MM.1S (cell line): ENCODE data around the gene C17orf75.

Experiments
- DNase-seq: peaks from one replicate; pipeline ENCODE4 v3.0.0-alpha.2; 2015
- H2AFZ ChIP-seq: fragments of 300-600 bp; sonication (generic); 2 replicates; pipeline ENCODE4 v1.6.0; 2016; ENCODE audit warnings: antibody characterized with exemption, low read length
- H3F3A ChIP-seq: fragments of 300-600 bp; sonication (generic); 2 replicates; pipeline ENCODE4 v1.6.1; 2016; ENCODE audit warnings: mild to moderate bottlenecking, antibody characterized with exemption, low read length, moderate library complexity, mixed read lengths; ENCODE audit not compliant: insufficient read depth
- H3K27ac ChIP-seq: fragments of 300-600 bp; sonication (generic); 2 replicates; pipeline ENCODE4 v1.5.1; 2016; ENCODE audit warnings: mild to moderate bottlenecking, low read length
- H3K27me3 ChIP-seq: fragments of 300-600 bp; sonication (generic); replicated peaks from 2 replicates; pipeline ENCODE4 v1.6.0; 2016; ENCODE audit warnings: low read length; ENCODE audit not compliant: insufficient read depth
- H3K36me3 ChIP-seq: fragments of 300-600 bp; sonication (generic); replicated peaks from 2 replicates; pipeline ENCODE4 v1.6.1; 2016; ENCODE audit warnings: mild to moderate bottlenecking, low read length, mixed read lengths; ENCODE audit not compliant: insufficient read depth
- H3K4me1 ChIP-seq: fragments of 300-600 bp; sonication (generic); 2 replicates; pipeline ENCODE4 v1.6.1; 2016; ENCODE audit warnings: low read length, mixed read lengths
- H3K4me2 ChIP-seq: fragments of 300-600 bp; sonication (generic); 2 replicates; pipeline ENCODE4 v1.6.0; 2016; ENCODE audit warnings: low read depth, low read length
- H3K4me3 ChIP-seq: fragments of 300-600 bp; sonication (generic); 2 replicates; pipeline ENCODE4 v1.5.1; 2016; ENCODE audit warnings: low read length, mixed read lengths
- H3K79me2 ChIP-seq: fragments of 300-600 bp; sonication (generic); 2 replicates; pipeline ENCODE4 v1.6.1; 2016; ENCODE audit warnings: mixed run types, low read length, mixed read lengths
- H3K9ac ChIP-seq: fragments of 300-600 bp; sonication (generic); 2 replicates; pipeline ENCODE4 v1.6.1; 2016; ENCODE audit warnings: low read length, mixed read lengths
- H3K9me2 ChIP-seq: fragments of 300-600 bp; sonication (generic); replicated peaks from 2 replicates; pipeline ENCODE4 v1.6.1; 2016; ENCODE audit warnings: mild to moderate bottlenecking, low read length, mixed read lengths; ENCODE audit not compliant: insufficient read depth
- H3K9me3 ChIP-seq: fragments of 300-600 bp; sonication (generic); replicated peaks from 2 replicates; pipeline ENCODE4 v1.6.1; 2016; ENCODE audit warnings: mild to moderate bottlenecking, low read length, mixed read lengths; ENCODE audit not compliant: insufficient read depth
- H4K20me1 ChIP-seq: fragments of 300-600 bp; sonication (generic); 2 replicates; pipeline ENCODE4 v1.6.1; 2016; ENCODE audit warnings: mild to moderate bottlenecking, low read length, moderate library complexity, mixed read lengths; ENCODE audit not compliant: insufficient read depth
- CTCF ChIP-seq: fragments of 300-600 bp; sonication (generic); IDR thresholded peaks from 2 replicates; pipeline ENCODE4 v1.5.1; 2016; ENCODE audit warnings: antibody characterized with exemption, low read length, mixed read lengths
- EZH2 ChIP-seq: fragments of 300-600 bp; sonication (generic); optimal IDR thresholded peaks from 2 replicates; pipeline ENCODE3; 2017; ENCODE audit warnings: low read depth, mild to moderate bottlenecking, antibody characterized with exemption, low read length, mixed read lengths
- EZH2phosphoT487 ChIP-seq: fragments of 300-600 bp; sonication (generic); IDR thresholded peaks from 2 replicates; pipeline ENCODE4 v1.6.1; 2018; ENCODE audit warnings: antibody characterized with exemption, low read length

The C17orf75 gene

DNA sequence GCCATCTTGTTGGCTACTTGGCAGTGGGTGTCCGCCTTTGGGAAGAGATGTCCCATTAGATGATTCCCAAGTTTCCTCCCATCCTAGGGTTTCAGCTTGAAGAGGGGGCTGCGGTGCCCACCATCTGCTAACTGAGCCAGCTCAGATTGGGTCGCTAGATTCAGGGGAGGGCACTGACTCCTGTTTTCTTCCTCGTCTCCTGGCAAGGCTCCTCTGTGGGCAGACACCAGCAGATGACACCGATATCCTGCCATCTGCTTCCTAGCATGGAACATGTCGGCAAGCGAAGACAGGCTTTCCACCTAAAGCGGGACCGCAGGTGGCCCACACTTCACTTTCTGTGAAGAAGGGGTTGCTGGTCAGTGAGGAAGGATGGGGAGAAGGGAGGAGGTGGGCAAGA lies 27.3 kb downstream of the C17orf75 start:
- Histone ChIP-seq H3K9ac (no peak overlapping the region), H3F3A (no peaks in the 10 kb centered on the region), H3K27me3 (no peaks in the 10 kb centered on the region), H3K9me2 (no peaks in the 10 kb centered on the region), H2AFZ (no peak overlapping the region), H3K4me3 (no peak overlapping the region), H3K4me1 (0 out of 2 replicates have a peak, but pooled peaks cover 4% of the 10 kb centered on the region), H4K20me1 (no peaks in the 10 kb centered on the region), H3K79me2 (no peaks in the 10 kb centered on the region), H3K9me3 (no peaks in the 10 kb centered on the region), H3K36me3 (no peaks in the 10 kb centered on the region), H3K27ac (no peak overlapping the region), H3K4me2 (no peak overlapping the region)
- no peak for TF ChIP-seq CTCF
- no peak for TF ChIP-seq EZH2phosphoT487
- TF ChIP-seq EZH2, result no peak
- DNase-seq, result no peak

- TF ChIP-seq EZH2phosphoT487 (no peak), CTCF (no peak), EZH2 (no peak)
- Histone ChIP-seq H3F3A (no peaks in the 10 kb centered on the region), H2AFZ (no peak overlapping the region), H3K9me2 (no peaks in the 10 kb centered on the region), H3K9ac (no peak overlapping the region), H3K4me1 (0 out of 2 replicates have a peak, but pooled peaks cover 4% of the 10 kb centered on the region), H4K20me1 (no peaks in the 10 kb centered on the region), H3K27ac (no peak overlapping the region), H3K4me2 (no peak overlapping the region), H3K79me2 (no peaks in the 10 kb centered on the region), H3K4me3 (no peak overlapping the region), H3K9me3 (no peaks in the 10 kb centered on the region), H3K36me3 (no peaks in the 10 kb centered on the region), H3K27me3 (no peaks in the 10 kb centered on the region)
- DNase-seq, result no peak
Measured at GRCh38 chr17:32311028-32311536, 30.9 kb downstream of the C17orf75 start.

DNA sequence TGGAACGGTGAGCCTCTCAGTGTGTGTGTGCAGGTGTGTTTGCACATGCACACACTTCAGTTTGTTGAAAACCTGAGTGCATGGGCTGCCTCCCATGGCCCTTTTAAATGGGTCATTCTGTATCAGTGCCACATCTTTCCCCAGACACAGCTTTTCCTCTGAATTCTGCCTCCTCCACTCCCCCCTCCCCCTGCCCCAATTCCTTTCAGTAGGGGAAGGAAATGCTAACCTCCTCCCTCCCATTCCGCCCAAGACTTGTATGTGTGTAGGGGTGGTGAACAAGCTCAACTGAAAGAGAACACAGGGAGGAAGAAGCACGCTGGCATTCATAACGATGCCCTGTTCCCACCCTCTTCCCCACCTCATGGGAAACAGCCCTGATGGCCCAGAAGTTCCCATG lies 34.3 kb downstream of the C17orf75 start:
- Histone ChIP-seq H3F3A (no peaks in the 10 kb centered on the region), H3K9me3 (no peaks in the 10 kb centered on the region), H3K79me2 (no peaks in the 10 kb centered on the region), H4K20me1 (no peaks in the 10 kb centered on the region), H2AFZ (no peak overlapping the region), H3K36me3 (no peaks in the 10 kb centered on the region), H3K4me3 (no peak overlapping the region), H3K27me3 (no peaks in the 10 kb centered on the region), H3K4me2 (no peak overlapping the region), H3K9me2 (no peaks in the 10 kb centered on the region), H3K27ac (no peak overlapping the region), H3K4me1 (no peaks in the 10 kb centered on the region), H3K9ac (no peak overlapping the region)
- no peak for DNase-seq
- TF ChIP-seq EZH2 (no peak), EZH2phosphoT487 (no peak), CTCF (no peak)
